CD4-positive, alpha-beta T cell treated with Interleukin-12 subunit alpha and Interleukin-12 subunit beta, for 1 hour (primary cell): ENCODE results near the gene PDE8A.
A peak's percentile ranks its signal among the peaks of the same experiment; 100 is the strongest.

Source experiments
- DNase-seq: peaks from one replicate; pipeline ENCODE4 v3.0.0-alpha.2; 2020

The PDE8A gene, protein sequence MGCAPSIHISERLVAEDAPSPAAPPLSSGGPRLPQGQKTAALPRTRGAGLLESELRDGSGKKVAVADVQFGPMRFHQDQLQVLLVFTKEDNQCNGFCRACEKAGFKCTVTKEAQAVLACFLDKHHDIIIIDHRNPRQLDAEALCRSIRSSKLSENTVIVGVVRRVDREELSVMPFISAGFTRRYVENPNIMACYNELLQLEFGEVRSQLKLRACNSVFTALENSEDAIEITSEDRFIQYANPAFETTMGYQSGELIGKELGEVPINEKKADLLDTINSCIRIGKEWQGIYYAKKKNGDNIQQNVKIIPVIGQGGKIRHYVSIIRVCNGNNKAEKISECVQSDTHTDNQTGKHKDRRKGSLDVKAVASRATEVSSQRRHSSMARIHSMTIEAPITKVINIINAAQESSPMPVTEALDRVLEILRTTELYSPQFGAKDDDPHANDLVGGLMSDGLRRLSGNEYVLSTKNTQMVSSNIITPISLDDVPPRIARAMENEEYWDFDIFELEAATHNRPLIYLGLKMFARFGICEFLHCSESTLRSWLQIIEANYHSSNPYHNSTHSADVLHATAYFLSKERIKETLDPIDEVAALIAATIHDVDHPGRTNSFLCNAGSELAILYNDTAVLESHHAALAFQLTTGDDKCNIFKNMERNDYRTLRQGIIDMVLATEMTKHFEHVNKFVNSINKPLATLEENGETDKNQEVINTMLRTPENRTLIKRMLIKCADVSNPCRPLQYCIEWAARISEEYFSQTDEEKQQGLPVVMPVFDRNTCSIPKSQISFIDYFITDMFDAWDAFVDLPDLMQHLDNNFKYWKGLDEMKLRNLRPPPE

DNA sequence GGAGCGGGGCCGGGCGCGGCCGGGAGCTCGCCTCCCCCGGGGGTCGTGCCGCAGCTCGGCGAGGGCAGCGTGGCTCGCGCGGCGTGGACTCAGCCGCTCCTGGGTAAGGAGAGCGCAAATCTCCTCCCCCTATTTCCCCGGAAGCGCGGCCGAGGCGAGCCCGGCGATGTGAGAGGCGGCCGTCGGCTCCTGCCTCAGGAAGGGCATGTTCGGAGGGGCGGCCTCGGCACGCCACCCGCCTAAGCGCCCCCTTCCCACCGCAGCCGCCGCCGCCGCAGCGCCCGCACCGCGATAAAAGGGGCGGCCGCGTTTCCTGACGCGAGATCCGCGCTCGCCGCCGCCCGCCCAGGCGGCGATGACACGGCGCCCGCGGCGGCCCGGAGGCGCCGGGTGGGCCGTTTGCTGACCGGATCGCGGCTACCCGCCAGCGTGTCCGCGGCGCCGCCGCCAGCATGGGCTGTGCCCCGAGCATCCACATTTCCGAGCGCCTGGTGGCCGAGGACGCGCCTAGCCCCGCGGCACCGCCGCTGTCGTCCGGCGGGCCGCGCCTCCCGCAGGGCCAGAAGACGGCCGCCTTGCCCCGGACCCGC, at the start of gene PDE8A:
Gene PDE8A, plus strand, starts transcription at position 146 of the 590 bp plus-strand sequence. Its CDS starts 307 bp downstream, at position 453.
- peak; percentile 61 for DNase-seq

DNA sequence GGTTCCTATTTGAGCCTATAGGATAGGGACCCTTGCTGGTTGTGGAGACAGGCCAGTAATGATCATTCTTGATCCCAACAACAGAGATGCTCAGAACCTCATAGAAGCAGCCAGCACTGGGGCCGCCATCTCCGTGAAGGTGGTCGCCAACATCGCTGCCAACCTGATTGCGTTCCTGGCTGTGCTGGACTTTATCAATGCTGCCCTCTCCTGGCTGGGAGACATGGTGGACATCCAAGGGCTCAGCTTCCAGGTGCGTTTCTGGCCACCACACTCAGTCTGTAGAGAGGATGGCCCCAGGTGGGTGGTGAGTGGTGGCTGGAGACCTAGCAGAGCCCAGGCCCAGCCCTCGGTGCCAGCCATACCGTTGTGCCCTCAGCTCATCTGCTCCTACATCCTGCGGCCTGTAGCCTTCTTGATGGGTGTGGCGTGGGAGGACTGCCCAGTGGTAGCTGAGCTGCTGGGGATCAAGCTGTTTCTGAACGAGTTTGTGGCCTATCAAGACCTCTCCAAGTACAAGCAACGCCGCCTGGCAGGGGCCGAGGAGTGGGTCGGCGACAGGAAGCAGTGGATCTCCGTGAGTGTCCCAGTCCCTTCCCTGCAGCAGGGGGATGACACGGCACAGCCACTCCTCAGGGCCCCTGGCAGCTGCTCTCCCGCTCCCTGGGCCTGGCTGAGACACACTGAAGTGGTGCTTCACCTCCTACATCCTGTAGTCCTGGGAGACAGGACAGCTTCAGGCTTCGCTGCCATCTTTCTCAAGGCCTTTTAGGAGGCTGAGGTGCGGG, 46.5 kb upstream of the PDE8A start:
- DNase-seq, result no peak

DNA sequence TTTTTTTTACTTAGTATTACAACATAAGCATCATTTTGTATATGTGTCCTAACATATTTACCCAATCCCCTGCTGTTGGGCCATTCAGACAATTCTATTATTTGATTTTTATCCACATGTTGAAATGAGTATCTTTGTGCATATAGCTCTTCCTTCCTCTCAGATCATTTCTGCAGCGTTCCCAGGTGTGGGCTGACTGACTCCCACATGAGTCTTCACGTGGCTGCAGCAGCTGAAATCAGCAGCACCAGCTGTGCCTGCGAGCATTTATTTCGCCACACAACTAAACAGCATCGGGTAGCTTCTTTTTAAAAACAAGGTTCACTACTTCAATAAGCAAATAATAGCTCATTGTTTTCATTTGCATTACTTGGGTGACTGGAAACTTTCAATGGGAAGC, 44.5 kb upstream of the PDE8A start:
- no peak for DNase-seq

DNA sequence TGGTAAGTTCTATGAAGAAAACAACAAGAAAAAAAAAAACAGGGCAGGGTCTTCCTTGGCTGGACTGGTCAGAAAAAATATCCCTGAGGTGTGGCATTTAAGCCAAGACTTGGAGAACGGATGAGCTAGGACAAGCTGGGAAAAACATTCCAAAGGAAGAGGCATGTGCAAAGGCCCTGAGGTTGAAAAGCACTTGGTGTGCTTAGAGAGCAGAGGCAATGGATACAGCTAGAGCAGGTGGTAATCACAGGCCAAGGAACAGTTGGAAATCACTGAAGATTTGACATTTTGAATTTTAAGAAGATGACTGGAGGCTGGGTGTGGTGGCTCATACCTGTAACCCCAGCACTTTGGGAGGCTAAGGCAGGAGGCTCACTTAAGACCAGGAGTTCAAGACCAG, 42.9 kb upstream of the PDE8A start:
- DNase-seq, result no peak

DNA sequence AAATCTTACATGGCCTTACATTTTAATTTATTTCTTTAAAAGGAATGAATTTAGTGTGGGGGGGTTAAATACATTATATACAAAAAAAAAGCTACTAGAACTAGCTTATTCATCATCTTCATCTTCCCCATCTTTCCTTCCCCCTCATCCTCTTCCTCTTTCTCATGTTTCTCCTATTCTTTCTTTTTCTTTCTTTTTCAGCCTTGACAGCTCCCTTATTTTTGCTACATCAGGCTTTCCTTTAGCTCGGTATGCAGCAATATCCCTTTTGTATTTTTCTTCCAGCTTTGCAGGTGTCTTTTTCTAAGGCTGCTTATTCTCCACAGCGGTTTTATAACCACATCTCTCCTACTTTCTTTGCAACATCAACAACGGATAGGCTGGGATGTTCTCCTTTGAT, 41.3 kb upstream of the PDE8A start:
- no peak for DNase-seq

DNA sequence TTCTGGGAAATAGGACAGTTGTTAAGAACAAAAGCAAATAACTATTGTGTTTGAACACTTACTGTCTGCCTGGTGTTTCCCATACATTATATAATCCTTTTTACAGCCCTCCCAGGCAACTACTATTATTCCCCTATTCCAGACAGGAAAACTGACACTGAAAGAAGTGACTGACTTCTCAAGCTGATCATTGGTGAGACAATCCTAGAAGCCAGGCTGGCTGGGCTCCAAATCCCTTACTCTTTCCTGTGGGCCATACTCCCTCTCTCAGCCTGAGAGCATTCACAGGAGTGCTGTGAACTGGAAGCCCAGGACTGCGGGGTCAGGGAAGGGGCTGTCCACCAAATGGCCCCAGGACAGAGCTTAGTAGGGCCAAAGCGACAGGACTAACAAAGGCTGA, 39.2 kb upstream of the PDE8A start:
- DNase-seq, result no peak

DNA sequence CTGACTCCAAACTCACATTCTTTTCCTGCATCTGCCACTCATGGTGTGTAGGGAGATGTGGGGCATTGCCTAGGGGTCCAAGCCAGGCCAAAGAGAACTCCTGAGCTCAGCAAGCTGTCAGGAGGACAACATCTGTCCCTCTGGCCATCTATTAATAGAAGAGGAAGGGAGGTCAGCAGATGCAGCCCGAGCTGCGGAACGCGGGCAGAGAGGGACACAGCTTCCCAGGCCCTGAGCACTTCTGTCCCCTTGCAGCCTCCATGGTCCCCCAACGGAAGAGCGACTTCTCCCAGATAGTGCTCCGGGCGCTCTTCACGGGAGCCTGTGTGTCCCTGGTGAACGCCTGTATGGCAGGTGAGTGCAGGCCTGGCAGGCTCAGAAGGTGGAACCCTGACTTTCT, 37.3 kb upstream of the PDE8A start:
- DNase-seq, result no peak

DNA sequence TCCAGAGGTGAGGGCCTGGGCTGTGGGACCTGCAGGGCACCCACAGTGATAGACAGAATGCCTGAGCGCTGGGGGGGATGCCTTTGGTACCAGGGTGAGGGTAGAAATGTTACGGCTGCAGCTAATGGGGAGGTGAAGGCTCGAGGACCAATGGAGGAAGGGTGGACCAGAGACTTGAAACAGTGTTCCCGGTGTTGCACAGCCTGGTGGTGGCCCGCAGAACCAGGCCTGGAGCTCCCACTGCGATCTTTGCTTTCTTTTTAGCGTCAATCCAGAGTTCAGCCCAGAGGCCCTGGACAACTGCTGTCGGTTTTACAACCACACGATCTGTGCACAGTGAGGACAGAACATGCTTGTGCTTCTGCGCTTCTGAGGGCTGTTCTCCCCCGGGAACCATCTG, 36.8 kb upstream of the PDE8A start:
- DNase-seq, result no peak

DNA sequence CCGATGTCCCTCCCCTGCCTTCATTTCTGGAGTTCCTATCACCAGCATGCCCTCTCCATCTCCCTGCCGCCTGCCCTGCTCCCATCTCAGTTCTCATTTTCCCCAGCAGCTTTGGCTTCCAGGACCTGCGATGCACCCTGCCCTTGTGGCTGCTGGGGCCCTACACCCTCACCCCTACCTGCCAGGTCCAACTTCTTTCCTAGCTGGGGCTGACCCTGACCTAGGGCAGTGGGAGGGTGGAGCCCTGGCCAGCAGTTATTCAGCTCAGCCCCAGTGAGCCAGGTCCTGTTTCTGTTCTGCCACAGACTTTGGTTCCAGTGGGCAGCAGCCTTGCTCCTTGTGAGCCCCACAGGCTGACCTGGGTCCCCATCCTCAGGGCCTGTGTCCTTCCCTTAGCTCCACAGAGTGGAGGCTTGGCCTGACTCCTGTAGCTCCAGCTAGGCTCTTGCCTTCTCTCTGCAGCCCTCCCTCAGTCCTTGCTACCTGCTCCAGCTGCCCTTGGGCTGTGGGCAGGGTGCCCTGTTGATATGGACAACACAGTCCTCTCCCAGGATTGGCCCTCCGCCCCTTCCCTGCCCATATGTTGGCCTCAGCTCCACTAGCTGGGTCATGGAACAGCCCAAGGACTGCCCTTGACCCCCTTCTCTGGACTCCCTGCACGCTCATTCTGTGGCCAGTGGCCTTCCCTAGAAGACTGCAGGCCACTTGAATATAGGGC, 34.7 kb upstream of the PDE8A start:
- no peak for DNase-seq

DNA sequence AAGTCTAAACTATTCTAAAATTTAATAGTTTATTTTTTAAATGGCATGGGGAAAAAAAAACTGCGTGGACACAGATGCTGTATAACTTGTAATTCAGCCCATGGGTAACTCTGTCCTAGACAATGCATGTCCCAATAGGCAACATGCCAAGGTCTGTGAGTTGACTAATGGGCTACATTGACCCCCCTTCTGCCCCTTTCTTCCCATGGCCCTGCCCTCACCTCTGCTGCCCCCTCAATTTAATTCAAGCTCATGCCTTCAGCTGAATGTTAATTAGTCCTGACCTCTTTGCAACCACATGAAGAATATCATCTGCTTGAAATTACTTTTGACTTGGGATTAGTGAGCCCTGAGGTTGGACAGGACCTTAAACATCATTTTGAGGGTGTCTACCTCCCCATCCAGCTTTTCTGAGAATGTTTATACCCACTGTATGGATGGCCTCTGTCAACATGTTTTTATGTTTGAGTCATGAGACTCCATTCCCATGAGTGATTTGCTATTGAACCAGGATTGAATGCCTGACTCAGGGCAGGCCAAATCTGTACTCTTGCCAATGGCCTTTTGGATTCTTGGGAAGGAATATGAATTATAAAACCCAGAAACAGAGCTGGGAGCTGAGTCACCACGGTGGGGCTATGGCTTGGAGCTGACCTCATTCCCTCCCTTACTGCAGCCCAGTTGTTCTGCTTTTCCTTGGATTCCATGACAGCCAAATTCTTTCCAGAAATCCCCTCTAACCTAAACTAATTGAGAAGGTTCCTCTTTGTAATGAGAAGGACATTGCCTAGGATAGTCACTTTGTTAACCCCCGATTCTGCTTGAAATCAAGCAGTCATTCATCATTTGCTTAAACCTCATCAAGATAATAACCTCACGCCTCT, 33.5 kb upstream of the PDE8A start:
- DNase-seq, result no peak

DNA sequence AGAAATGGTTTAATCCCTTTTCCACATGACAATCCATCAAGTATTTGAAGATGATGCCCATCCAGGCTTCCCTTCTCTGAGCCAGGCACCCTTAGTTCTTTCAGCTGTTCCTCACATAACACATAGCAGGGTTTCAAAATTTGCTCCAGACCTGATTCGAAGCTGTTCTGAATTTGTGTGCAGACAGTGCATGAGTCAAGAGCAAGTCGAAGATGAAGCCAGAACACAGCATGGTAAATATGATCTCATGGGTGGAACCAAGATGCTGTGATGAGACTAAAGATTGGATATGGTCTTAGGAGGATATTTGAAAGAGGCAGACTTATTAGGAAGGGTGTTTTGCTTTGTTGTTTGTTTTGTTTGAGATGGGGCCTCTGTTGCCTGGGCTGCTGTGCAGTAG, 32.6 kb upstream of the PDE8A start:
- no peak for DNase-seq

DNA sequence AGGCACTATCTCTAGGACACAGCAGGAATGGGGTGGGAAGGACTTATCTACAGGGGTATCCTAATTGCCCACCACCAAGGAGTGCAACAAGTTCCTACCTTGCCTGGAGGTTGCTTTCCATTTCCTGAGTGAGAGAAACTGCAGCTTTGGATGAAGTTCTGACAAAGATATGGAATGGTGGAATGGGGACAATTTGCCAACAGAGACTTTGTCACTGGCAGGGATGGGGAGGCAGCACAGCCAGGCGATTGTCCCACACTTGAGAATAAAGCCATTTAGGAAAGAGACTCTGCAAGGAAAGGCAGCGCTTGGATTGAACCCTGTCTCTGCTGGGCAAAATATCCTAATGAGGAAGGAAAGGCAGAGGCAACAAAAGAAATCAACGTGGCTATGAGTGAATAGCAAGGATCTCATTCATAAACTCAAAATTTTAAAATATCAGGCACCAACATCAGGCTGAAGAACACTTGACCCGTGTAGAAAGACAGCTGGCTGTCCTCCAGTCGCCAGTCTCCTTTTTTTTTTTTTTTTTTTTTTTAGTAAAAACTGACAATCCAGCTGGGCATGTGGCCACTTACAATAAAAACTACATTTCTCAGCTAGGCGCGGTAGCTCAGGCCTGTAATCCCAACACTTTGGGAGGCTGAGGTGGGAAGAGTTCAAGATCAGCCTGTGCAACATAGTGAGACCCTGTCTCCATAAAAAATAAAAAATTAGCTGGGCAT, 31.6 kb upstream of the PDE8A start:
- no peak for DNase-seq

DNA sequence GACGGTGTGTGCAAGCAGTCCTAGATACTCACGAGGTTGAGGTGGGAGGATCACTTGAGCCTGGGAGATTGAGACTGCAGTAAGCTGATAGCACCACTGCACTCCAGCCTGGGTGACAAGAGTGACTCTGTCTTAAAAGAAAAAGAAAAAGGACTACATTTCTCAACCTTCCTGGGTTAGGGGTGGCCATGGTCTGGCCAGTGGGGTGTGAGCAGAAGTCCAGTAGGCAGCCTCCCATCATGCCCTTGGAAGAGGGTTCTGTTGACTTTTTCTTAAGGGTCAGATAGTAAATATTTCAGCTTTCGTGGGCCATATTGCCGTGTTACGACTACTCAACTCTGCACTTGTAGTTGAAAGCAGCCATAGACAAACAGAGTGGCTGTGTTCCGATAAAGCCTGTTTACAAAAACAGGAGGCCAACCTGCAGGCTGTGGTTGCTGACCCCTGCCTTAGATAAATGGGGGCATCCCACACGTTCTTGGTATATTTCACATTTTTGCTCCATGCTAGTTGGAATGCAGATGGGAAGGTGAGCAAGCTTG, 31.0 kb upstream of the PDE8A start:
- no peak for DNase-seq

DNA sequence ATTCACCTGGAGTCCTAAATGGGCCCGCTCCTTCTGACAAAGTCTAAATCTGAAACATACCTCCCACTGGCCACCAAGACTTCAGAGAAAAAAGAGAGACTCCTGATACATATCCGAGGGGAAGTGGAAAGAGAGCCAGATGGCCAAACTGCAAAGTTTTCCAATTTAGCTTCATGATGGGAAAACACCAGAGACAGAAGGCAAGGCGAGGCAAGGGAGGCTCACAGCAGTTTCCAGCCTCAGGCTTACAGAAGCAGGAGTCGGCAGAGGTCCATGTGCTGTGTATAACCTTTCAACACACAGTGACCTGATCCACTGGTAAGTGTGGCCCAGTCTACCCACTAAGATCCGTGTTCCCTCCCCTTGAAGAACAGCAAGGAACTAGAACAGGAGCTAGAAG, 29.9 kb upstream of the PDE8A start:
- DNase-seq, result no peak

DNA sequence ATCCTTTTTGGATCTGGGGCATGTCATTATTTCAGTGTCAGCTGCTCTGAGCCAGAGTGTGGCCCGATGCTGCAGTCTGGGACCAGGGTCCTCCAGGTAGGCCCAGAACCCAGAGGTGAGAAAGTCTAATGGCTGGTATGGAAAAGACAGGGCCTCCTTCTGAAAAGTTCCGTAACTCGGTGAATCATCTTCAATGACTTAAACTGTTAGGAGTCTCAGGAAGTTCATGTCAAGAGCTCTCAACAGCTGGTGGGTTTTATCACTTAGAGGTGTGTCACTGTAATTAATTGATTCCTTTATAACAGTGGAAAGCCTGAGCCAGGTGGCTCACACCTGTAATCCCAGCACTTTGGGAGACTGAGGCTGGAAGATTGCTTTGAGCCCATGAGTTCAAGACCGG, 28.5 kb upstream of the PDE8A start:
- DNase-seq, result no peak

DNA sequence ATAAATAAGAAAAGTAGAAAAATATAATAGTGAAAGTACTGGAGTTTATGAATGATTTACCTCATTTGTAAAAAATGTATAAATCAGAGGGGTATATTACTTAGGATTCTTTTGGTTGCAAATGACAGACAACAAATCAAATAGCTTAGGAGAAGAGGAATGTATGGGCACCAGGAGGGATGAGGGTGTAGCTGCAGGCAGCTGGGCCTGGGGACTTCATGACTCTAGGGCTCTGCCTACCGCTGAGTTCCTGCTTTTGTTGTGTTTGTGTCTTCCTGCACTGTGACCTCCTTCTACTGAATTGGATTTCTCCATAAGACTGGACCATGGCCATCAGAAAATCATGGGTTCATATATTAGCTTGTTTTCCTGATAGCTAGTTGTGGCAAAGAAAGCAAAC, 27.9 kb upstream of the PDE8A start:
- DNase-seq, result no peak

DNA sequence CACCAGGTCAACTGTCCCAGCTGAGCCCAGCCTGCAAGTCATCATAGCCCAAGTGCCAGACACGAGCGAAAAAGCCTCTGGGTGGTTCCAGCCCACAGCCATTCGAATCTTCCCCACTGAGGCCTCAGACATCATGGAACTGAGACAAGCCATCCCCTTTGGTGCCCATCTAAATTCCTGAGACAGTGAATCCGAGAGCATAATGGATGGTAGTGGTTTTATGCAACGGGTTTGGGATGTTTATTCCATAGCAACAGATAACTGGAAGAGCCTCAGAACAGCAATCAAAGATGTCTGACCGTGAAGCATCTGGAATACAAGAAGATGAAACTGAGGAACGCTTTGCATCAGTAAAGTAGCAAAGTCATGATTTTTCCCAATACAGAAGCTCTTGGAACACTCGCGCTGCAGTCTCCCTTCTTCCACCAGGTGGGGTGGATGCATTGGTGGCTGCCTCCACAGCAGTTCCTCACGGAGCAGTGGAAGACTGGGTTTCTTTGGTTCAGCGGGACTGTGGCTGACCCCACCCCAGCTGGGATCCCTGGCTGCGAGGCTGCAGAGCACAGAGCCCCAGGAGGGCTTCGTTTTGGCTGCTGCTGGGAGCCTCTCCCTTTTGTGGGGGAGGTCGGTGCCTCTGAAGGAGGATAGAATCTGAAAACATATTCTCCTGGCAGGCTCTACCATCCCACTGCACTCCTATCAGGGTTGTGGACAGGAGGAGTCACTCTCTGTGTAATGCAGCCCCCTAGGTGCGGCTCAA, 26.4 kb upstream of the PDE8A start:
- peak; percentile 47 for DNase-seq

DNA sequence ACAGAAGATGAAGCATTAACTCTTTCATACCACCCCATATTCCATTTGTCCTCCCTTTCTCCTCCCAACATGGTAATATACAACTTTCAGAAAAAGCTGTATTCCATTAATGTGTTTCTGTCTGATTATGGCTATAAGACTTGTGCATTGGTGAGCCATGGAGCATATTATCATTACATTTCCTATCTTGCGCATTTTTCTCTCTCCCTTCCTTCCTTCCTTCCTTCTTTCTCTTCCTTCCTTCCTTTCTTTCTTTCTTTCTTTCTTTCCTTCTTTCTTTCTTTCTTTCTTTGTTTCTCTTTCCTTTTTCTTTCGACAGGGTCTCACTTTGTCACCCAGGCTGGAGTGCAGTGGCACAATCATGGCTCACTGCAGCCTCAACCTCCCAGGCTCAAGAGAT, 25.5 kb upstream of the PDE8A start:
- no peak for DNase-seq

DNA sequence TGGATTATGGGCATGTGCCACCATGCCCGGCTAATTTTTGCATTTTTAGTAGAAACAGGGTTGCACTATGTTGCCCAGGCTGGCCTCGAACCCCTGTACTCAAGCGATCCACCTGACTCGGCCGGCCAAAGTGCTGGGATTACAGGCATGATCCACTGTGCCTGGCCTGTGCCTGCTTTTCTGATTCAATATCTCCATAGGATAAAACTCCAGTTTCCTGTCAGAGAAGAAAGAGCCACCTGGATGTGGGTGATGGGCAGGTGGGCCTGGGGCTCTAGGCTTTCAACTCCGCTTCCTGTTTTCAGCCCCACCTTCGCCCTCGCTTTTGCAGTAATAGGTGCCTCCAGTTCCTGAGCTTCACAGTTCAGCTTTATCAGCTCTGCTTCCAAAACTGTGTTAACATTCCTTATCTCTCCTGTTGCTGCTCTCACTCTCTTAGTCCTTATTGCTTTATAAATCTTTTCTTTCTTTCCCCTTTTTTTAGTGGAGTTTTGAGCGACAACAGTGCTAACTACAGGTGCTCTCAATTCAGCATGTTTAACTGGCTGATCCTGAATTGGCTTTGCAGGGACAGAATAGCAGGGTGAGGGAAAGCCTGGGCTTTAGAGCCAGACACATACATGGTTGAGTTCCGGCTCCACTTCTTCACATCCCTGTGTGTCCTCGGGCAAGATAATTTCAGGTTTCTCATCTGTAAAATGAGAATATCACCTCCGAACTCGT, 21.1 kb upstream of the PDE8A start:
- DNase-seq, result no peak
